ENCODE measurements around the gene ALOX15.
"Not testable (repeated sequence)": the region's sequence is repeated elsewhere in the genome, so short reads cannot be mapped to it uniquely, and the experiment has no call there.

ALOX15 gene

GRCh38 chr17:4666296-4666695 is 24.8 kb upstream of the ALOX15 start:
- TF ChIP-seq POLR2A (IDR thresholded peaks at IDR 0.05; ENCODE audit: low read length) (no peak), GATA1 (IDR thresholded peaks at IDR 0.05; ENCODE audit: low read depth, low read length) (no peak)
- DNase-seq, result no peak

- TF ChIP-seq GATA1 (IDR thresholded peaks at IDR 0.05; ENCODE audit: low read depth, low read length), result no peak
- no peak for TF ChIP-seq POLR2A (IDR thresholded peaks at IDR 0.05; ENCODE audit: low read length)
- no peak for DNase-seq
Observed at GRCh38 chr17:4665027-4665426, 23.5 kb upstream of the ALOX15 start.

GRCh38 chr17:4664230-4664629 is 22.8 kb upstream of the ALOX15 start:
- no peak for DNase-seq
- no peak for TF ChIP-seq POLR2A (IDR thresholded peaks at IDR 0.05; ENCODE audit: low read length)
- no peak for TF ChIP-seq GATA1 (IDR thresholded peaks at IDR 0.05; ENCODE audit: low read depth, low read length)

- TF ChIP-seq POLR2A (IDR thresholded peaks at IDR 0.05; ENCODE audit: low read length), result no peak
- no peak for TF ChIP-seq GATA1 (IDR thresholded peaks at IDR 0.05; ENCODE audit: low read depth, low read length)
Observed at GRCh38 chr17:4663711-4664110, 22.2 kb upstream of the ALOX15 start.

GRCh38 chr17:4658478-4659305 is 17.2 kb upstream of the ALOX15 start:
- TF ChIP-seq GATA1 (IDR thresholded peaks at IDR 0.05; ENCODE audit: low read depth, low read length) (no peak), POLR2A (IDR thresholded peaks at IDR 0.05; ENCODE audit: low read length) (peak; percentile 16)
- peak; percentile 50 to 58 for DNase-seq

More at GRCh38 chr17:4663711-4664110, 22.2 kb upstream of the ALOX15 start:
- no peak for DNase-seq

GRCh38 chr17:4657678-4658077 is 16.2 kb upstream of the ALOX15 start:
- DNase-seq, result peak; percentile 8 to 13
- TF ChIP-seq GATA1 (IDR thresholded peaks at IDR 0.05; ENCODE audit: low read depth, low read length) (no peak), POLR2A (IDR thresholded peaks at IDR 0.05; ENCODE audit: low read length) (no peak)

GRCh38 chr17:4655933-4656332 is 14.5 kb upstream of the ALOX15 start:
- DNase-seq, result peak in 1 of 2 experiments; percentile 15

- TF ChIP-seq POLR2A (IDR thresholded peaks at IDR 0.05; ENCODE audit: low read length) (no peak), GATA1 (IDR thresholded peaks at IDR 0.05; ENCODE audit: low read depth, low read length) (no peak)
- no peak for DNase-seq
Observed at GRCh38 chr17:4652997-4653396, 11.5 kb upstream of the ALOX15 start.

- TF ChIP-seq POLR2A (IDR thresholded peaks at IDR 0.05; ENCODE audit: low read length), result no peak
- no peak for TF ChIP-seq GATA1 (IDR thresholded peaks at IDR 0.05; ENCODE audit: low read depth, low read length)
- no peak for DNase-seq
Observed at GRCh38 chr17:4648741-4649140, 7.3 kb upstream of the ALOX15 start.

- TF ChIP-seq GATA1 (IDR thresholded peaks at IDR 0.05; ENCODE audit: low read depth, low read length), result no peak
- TF ChIP-seq POLR2A (IDR thresholded peaks at IDR 0.05; ENCODE audit: low read length), result no peak
- DNase-seq, result no peak
Observed at GRCh38 chr17:4645642-4646041, 4.2 kb upstream of the ALOX15 start.

GRCh38 chr17:4643676-4644075 is 2.2 kb upstream of the ALOX15 start:
- TF ChIP-seq POLR2A (IDR thresholded peaks at IDR 0.05; ENCODE audit: low read length) (no peak), GATA1 (IDR thresholded peaks at IDR 0.05; ENCODE audit: low read depth, low read length) (no peak)
- no peak for DNase-seq

- no peak for DNase-seq
- TF ChIP-seq POLR2A (IDR thresholded peaks at IDR 0.05; ENCODE audit: low read length) (no peak), GATA1 (IDR thresholded peaks at IDR 0.05; ENCODE audit: low read depth, low read length) (no peak)
Observed at GRCh38 chr17:4642286-4642685, 808 bp upstream of the ALOX15 start.

- DNase-seq, result not testable (repeated sequence)
Observed at GRCh38 chr17:4640569-4641188, 799 bp downstream of the ALOX15 start.

GRCh38 chr17:4639301-4640059 is 2.0 kb downstream of the ALOX15 start:
- peak; percentile 13 to 15 for DNase-seq

- not testable (repeated sequence) for DNase-seq
Observed at GRCh38 chr17:4638766-4639165, 2.7 kb downstream of the ALOX15 start.

Measured in erythroblast (primary cell).